Endothelial cell of umbilical vein (primary cell): ENCODE measurements around the gene CDCA5. TPM values are rescaled to one million over a fixed set of nuclear protein-coding genes. Genes with fewer than 3 reads are reported as not detected.

Source experiments
- BruUV-seq: library from RNA; stranded (reverse); fragments of 400-500 nt; replicated peaks from 2 replicates; lab custom pipeline; 2021; lab: Mats Ljungman, UMichigan
- CTCF ChIA-PET: fragments of 300-600, 350-600 bp; sonication (Branson Sonifier 250); formaldehyde crosslinking; loops from one replicate; lab custom pipeline; 2021; ENCODE audit warnings: antibody characterized with exemption, inconsistent platforms; lab: Charles Lee
- POLR2A ChIA-PET: fragments of 300-600, 350-600 bp; sonication (Branson Sonifier 250); formaldehyde crosslinking; loops from one replicate; lab custom pipeline; 2021; ENCODE audit warnings: antibody characterized with exemption, inconsistent platforms; lab: Charles Lee
- DNase-seq: peaks from one replicate; pipeline ENCODE4 v3.0.0-alpha.2; 2011; ENCODE audit warnings: low read depth, low spot score
- FAIRE-seq: peaks from 2 replicates; lab custom pipeline; 2011; peaks lifted over from hg19 to GRCh38; lab: Jason Lieb, UNC
- H2AFZ ChIP-seq: 2 replicates; pipeline ENCODE4 v1.6.0; 2012; ENCODE audit warnings: low read depth, low read length, control low read depth, inconsistent platforms
- H3K27ac ChIP-seq: 2 replicates; pipeline ENCODE4 v1.5.1; 2011; ENCODE audit warnings: low read depth, mild to moderate bottlenecking, control low read depth, low read length, moderate library complexity; ENCODE audit not compliant: insufficient read depth
- H3K27me3 ChIP-seq, 2 experiments: 2 replicates each; pipeline versions ENCODE4 v1.6.0 to v1.6.1; 2011; ENCODE audit warnings: low read length in 2 of 2, mixed read lengths in 1 of 2; ENCODE audit not compliant: control insufficient read depth in 2 of 2, insufficient read depth in 2 of 2
- H3K36me3 ChIP-seq, 2 experiments: 2 replicates in 1 of 2; 3 replicates in 1 of 2; pipeline ENCODE4 v1.5.1; 2011; ENCODE audit warnings: low read length in 2 of 2, mild to moderate bottlenecking in 1 of 2, moderate library complexity in 1 of 2; ENCODE audit not compliant: control insufficient read depth in 2 of 2, insufficient read depth in 2 of 2; ENCODE audit errors: extremely low read depth in 1 of 2
- H3K4me1 ChIP-seq: 3 replicates; pipeline ENCODE4 v1.5.1; 2011; ENCODE audit warnings: mild to moderate bottlenecking, low read length; ENCODE audit not compliant: control insufficient read depth, insufficient read depth; ENCODE audit errors: extremely low read depth
- H3K4me2 ChIP-seq: 2 replicates; pipeline ENCODE4 v1.6.1; 2011; ENCODE audit warnings: low read length, control low read depth, mixed read lengths; ENCODE audit not compliant: insufficient read depth
- H3K4me3 ChIP-seq, 3 experiments: fragments of 200-600 bp in 1 of 3; sonication (generic), shearing (Covaris generic) in 1 of 3; replicated peaks in 1 of 3; 2 replicates each; pipeline ENCODE4 v1.5.1; 2011 to 2016; ENCODE audit warnings: control low read depth in 3 of 3, low read length in 3 of 3, mild to moderate bottlenecking in 2 of 3, inconsistent platforms in 1 of 3, low read depth in 1 of 3, moderate library complexity in 1 of 3; ENCODE audit not compliant: insufficient read depth in 1 of 3
- H3K79me2 ChIP-seq: 2 replicates; pipeline ENCODE4 v1.6.0; 2012; ENCODE audit warnings: low read length, inconsistent platforms; ENCODE audit not compliant: control insufficient read depth, insufficient read depth
- H3K9ac ChIP-seq: replicated peaks from 2 replicates; pipeline ENCODE3; 2011; ENCODE audit warnings: low read length, control low read depth; ENCODE audit not compliant: insufficient read depth; ENCODE audit errors: extremely low read depth
- H3K9me1 ChIP-seq: replicated peaks from 3 replicates; pipeline ENCODE4 v1.6.0; 2011; ENCODE audit warnings: mild to moderate bottlenecking, low read length; ENCODE audit not compliant: control insufficient read depth, insufficient read depth; ENCODE audit errors: extremely low read depth
- H3K9me3 ChIP-seq: replicated peaks from 2 replicates; pipeline ENCODE4 v1.5.1; 2012; ENCODE audit warnings: low read length, inconsistent platforms; ENCODE audit not compliant: control insufficient read depth, insufficient read depth
- H4K20me1 ChIP-seq: replicated peaks from 2 replicates; pipeline ENCODE3; 2011; ENCODE audit warnings: mild to moderate bottlenecking, low read length; ENCODE audit not compliant: control insufficient read depth, insufficient read depth; ENCODE audit errors: extremely low read depth
- EZH2 ChIP-seq: IDR thresholded peaks from 2 replicates; pipeline ENCODE4 v1.6.1; 2012; ENCODE audit warnings: borderline replicate concordance, low read depth, mild to moderate bottlenecking, moderate library complexity, low read length, inconsistent platforms; ENCODE audit not compliant: severe bottlenecking
- FOS ChIP-seq: IDR thresholded peaks from 2 replicates; pipeline ENCODE4 v1.6.1; 2011; ENCODE audit warnings: mild to moderate bottlenecking, low read length, moderate library complexity, borderline replicate concordance; ENCODE audit not compliant: insufficient read depth
- GATA2 ChIP-seq: IDR thresholded peaks from 2 replicates; pipeline ENCODE4 v1.7.0; 2011; ENCODE audit warnings: low read depth, mild to moderate bottlenecking, moderate library complexity, mixed read lengths, low read length; ENCODE audit not compliant: insufficient read length, insufficient read depth
- JUN ChIP-seq: IDR thresholded peaks from 2 replicates; pipeline ENCODE4 v1.6.1; 2011; ENCODE audit warnings: borderline replicate concordance, low read depth; ENCODE audit not compliant: insufficient read length, insufficient read depth
- MYC ChIP-seq: IDR thresholded peaks from one replicate; pipeline ENCODE4 v1.6.1; 2011; ENCODE audit warnings: mild to moderate bottlenecking, low read depth, low read length
- POLR2A ChIP-seq: IDR thresholded peaks from 2 replicates; pipeline ENCODE4 v1.6.1; 2012; ENCODE audit warnings: low read depth, mild to moderate bottlenecking, control low read depth, low read length
- POLR2AphosphoS5 ChIP-seq: IDR thresholded peaks from 2 replicates; pipeline ENCODE4 v1.6.1; 2012; ENCODE audit warnings: low read depth, mild to moderate bottlenecking, control low read depth, low read length, moderate library complexity; ENCODE audit not compliant: insufficient read depth
- dilution Hi-C: fragments of 300-500 bp; cut with MboI; formaldehyde crosslinking; loops from one replicate; pipeline ENCODE4 v1.15.0; 2019; ENCODE audit warnings: low sequenced_read_pairs; ENCODE audit not compliant: extremely low pct_ligation_motif_present
- intact Hi-C: fragments of 100-400 bp; cut with micrococcal nuclease; formaldehyde crosslinking; loops from one replicate; pipeline ENCODE4 v1.10.0; 2022
- polyA plus RNA-seq, 4 experiments: library from polyadenylated mRNA; depleted of rRNA in 3 of 4; stranded (reverse) in 3 of 4; unstranded in 1 of 4; fragments of >200 nt; gene quantifications; 2 replicates each; pipeline versions ENCODE4 v1.2.1 to v1.2.3, GENCODE V29; 2011 to 2012; ENCODE audit warnings: missing spikeins in 1 of 4
- total RNA-seq: library from RNA; stranded (reverse); gene quantifications from 2 replicates; pipeline ENCODE4 v1.2.3, GENCODE V29; 2021
- TF ChIP-seq, protein P1 (sequence below): IDR thresholded peaks from 2 replicates; pipeline ENCODE4 v1.6.1; 2011; ENCODE audit not compliant: insufficient read depth, insufficient read length
- TF ChIP-seq, protein P2 (sequence below), 2 donors: IDR thresholded peaks; 1 replicate in 1 of 2; 2 replicates in 1 of 2; pipeline ENCODE4 v1.5.1; 2011; ENCODE audit warnings: low read length in 2 of 2, mild to moderate bottlenecking in 2 of 2, moderate library complexity in 2 of 2, control low read depth in 1 of 2, inconsistent platforms in 1 of 2, low read depth in 1 of 2; ENCODE audit not compliant: insufficient read depth in 1 of 2; ENCODE audit errors: extremely low read depth in 1 of 2

CDCA5 gene
- total and polyA plus RNA-seq, 2 donors (not counting 3 experiments of a cell fraction or from before 2014, with no cell fraction given): 16.4 to 35.7 TPM

DNA sequence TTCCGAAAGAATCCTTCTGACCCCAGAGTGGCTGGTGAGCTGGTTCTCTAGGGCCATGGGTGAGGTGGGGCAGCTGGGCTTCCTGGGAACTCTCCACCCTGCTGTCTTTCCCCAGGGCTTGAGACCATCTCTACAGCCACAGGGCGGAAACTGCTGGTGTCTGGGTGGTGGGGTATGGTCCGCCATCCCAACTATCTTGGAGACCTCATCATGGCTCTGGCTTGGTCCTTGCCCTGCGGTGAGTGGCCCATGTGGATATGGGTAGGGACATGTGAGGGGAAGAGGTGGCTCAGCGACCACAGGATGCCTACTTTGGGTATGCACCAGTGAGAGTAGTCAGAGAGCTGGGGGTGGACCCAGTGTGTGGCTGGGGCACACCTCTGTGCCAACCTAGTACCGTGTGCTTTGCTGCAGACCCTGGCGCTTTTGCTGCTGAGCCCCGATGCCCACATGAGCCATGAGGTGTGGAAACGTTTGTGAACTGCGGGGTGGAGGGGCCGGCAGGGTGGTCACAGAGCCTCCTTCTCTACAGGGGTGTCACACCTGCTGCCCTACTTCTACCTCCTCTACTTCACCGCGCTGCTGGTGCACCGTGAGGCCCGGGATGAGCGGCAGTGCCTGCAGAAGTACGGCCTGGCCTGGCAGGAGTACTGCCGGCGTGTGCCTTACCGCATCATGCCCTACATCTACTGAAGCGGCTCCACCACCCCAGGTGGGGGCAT is 31.7 kb upstream of the CDCA5 start:
- POLR2A ChIA-PET: interaction anchor here (0.6 to 1.3 kb wide), 2 partner anchors 15 to 18 kb away, joined by 3 to 5 read pairs; no protein-coding TSS in a partner anchor
- H4K20me1 ChIP-seq: no peaks in the 10 kb centered on the region
- peaks cover 2 to 11% of the 10 kb centered on the region in 2 experiments for H3K36me3 ChIP-seq
- H3K4me1 ChIP-seq: peaks cover 17% of the 10 kb centered on the region
- CTCF ChIA-PET: no interaction called here
- no peak overlapping the region for H2AFZ ChIP-seq
- dilution Hi-C loops (no loop called here), intact Hi-C loops (loop anchor here (2.0 kb wide), 1 partner anchor 65 kb away; the partner anchor contains the start of gene CAPN1)
- H3K4me2 ChIP-seq: no peak overlapping the region
- no peak overlapping the region for H3K9ac ChIP-seq
- TF ChIP-seq, protein P1, sequence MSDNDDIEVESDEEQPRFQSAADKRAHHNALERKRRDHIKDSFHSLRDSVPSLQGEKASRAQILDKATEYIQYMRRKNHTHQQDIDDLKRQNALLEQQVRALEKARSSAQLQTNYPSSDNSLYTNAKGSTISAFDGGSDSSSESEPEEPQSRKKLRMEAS: no peak
- TF ChIP-seq, protein P2, sequence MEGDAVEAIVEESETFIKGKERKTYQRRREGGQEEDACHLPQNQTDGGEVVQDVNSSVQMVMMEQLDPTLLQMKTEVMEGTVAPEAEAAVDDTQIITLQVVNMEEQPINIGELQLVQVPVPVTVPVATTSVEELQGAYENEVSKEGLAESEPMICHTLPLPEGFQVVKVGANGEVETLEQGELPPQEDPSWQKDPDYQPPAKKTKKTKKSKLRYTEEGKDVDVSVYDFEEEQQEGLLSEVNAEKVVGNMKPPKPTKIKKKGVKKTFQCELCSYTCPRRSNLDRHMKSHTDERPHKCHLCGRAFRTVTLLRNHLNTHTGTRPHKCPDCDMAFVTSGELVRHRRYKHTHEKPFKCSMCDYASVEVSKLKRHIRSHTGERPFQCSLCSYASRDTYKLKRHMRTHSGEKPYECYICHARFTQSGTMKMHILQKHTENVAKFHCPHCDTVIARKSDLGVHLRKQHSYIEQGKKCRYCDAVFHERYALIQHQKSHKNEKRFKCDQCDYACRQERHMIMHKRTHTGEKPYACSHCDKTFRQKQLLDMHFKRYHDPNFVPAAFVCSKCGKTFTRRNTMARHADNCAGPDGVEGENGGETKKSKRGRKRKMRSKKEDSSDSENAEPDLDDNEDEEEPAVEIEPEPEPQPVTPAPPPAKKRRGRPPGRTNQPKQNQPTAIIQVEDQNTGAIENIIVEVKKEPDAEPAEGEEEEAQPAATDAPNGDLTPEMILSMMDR (IDR thresholded peaks at IDR 0.05; ENCODE audit: extremely low read depth in 1 of 2, insufficient read depth in 1 of 2, low read depth in 1 of 2, low read length in 2 of 2): no peak
- TF ChIP-seq POLR2A (no peak), FOS (no peak), JUN (no peak), POLR2AphosphoS5 (no peak), MYC (no peak), GATA2 (no peak), EZH2 (no peak)
- peaks cover 12% of the 10 kb centered on the region for H3K79me2 ChIP-seq
- no peak overlapping the region for H3K4me3 ChIP-seq
- BruUV-seq: no TSS peak
- no peaks in the 10 kb centered on the region for H3K27me3 ChIP-seq
- no peak for DNase-seq
- H3K9me3 ChIP-seq: no peaks in the 10 kb centered on the region
- H3K9me1 ChIP-seq: no peaks in the 10 kb centered on the region
- H3K27ac ChIP-seq: no peak overlapping the region
- FAIRE-seq: no peak
